DOHH2 (cell line): ENCODE data around the gene POLRMT.

ENCODE experiments used
- H3F3A ChIP-seq: fragments of 200-600 bp; sonication (generic), shearing (Covaris generic); 2 replicates; pipeline ENCODE4 v1.6.0; 2016; ENCODE audit warnings: antibody characterized with exemption, mild to moderate bottlenecking; ENCODE audit not compliant: control insufficient read depth, insufficient read depth
- H3K27ac ChIP-seq: fragments of 200-600 bp; sonication (generic); 2 replicates; pipeline ENCODE4 v1.5.1; 2014; ENCODE audit warnings: low read depth, mild to moderate bottlenecking, low read length, moderate library complexity
- H3K27me3 ChIP-seq: fragments of 200-600 bp; sonication (generic); 2 replicates; pipeline ENCODE4 v1.6.1; 2014; ENCODE audit warnings: mild to moderate bottlenecking, low read length, mixed read lengths; ENCODE audit not compliant: control insufficient read depth
- H3K36me3 ChIP-seq: fragments of 200-600 bp; sonication (generic); 2 replicates; pipeline ENCODE4 v1.6.1; 2014; ENCODE audit warnings: mild to moderate bottlenecking, low read length, moderate library complexity, mixed read lengths; ENCODE audit not compliant: control insufficient read depth
- H3K4me1 ChIP-seq: fragments of 200-600 bp; sonication (generic); 2 replicates; pipeline ENCODE4 v1.6.1; 2014; ENCODE audit warnings: mild to moderate bottlenecking, low read length, mixed read lengths; ENCODE audit not compliant: control insufficient read depth
- H3K4me2 ChIP-seq: fragments of 200-600 bp; sonication (generic); 2 replicates; pipeline ENCODE4 v1.6.0; 2014; ENCODE audit warnings: mild to moderate bottlenecking, low read length, moderate library complexity
- H3K4me3 ChIP-seq: fragments of 200-600 bp; sonication (generic); 2 replicates; pipeline ENCODE4 v1.5.1; 2014; ENCODE audit warnings: mild to moderate bottlenecking, low read length, mixed read lengths
- H3K79me2 ChIP-seq: fragments of 200-600 bp; sonication (generic); 2 replicates; pipeline ENCODE4 v1.6.1; 2014; ENCODE audit warnings: mild to moderate bottlenecking, low read length, mixed read lengths; ENCODE audit not compliant: control insufficient read depth
- H3K9me2 ChIP-seq: fragments of 200-600 bp; sonication (generic); replicated peaks from 2 replicates; pipeline ENCODE4 v1.6.1; 2014; ENCODE audit warnings: mild to moderate bottlenecking, low read length, mixed read lengths; ENCODE audit not compliant: control insufficient read depth
- H3K9me3 ChIP-seq: fragments of 200-600 bp; sonication (generic); 2 replicates; pipeline ENCODE4 v1.6.1; 2014; ENCODE audit warnings: antibody characterized with exemption, low read length, mixed read lengths; ENCODE audit not compliant: control insufficient read depth, insufficient read depth
- H4K20me1 ChIP-seq: fragments of 200-600 bp; sonication (generic); 2 replicates; pipeline ENCODE4 v1.6.0; 2014; ENCODE audit warnings: low read depth, mild to moderate bottlenecking, antibody characterized with exemption, low read length, moderate library complexity; ENCODE audit not compliant: control insufficient read depth, insufficient read depth
- EZH2phosphoT487 ChIP-seq: fragments of 200-600 bp; sonication (generic); IDR thresholded peaks from 2 replicates; pipeline ENCODE4 v1.6.1; 2017; ENCODE audit warnings: borderline replicate concordance, mild to moderate bottlenecking, antibody characterized with exemption, low read length, moderate library complexity, mixed read lengths
- TF ChIP-seq, protein P1 (sequence below): fragments of 200-600 bp; sonication (generic); IDR thresholded peaks from one replicate; pipeline ENCODE4 v1.5.1; 2014; ENCODE audit warnings: antibody characterized with exemption, mild to moderate bottlenecking, low read depth, low read length; ENCODE audit not compliant: poor library complexity, severe bottlenecking

Gene POLRMT

DNA sequence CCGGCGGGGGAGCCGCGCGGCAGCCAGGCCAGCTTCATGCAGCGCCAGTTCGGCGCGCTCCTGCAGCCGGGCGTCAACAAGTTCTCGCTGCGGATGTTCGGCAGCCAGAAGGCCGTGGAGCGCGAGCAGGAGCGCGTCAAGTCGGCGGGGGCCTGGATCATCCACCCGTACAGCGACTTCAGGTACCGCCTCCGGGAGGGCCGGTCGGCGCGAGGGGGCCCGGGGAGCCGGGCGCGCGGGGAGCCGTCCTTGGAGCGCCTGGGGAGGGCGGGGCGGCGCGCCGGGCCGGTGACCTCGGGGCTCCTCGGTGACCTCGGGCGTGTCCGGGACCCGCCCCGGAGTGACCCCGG is 43.0 kb downstream of the POLRMT start:
- Histone ChIP-seq H3K4me3 (no peak overlapping the region), H4K20me1 (0 out of 2 replicates have a peak, but pooled peaks cover 3% of the 10 kb centered on the region), H3K9me3 (no peaks in the 10 kb centered on the region), H3F3A (no peaks in the 10 kb centered on the region), H3K4me1 (peaks cover 11% of the 10 kb centered on the region), H3K36me3 (no peaks in the 10 kb centered on the region), H3K27me3 (peaks cover 18% of the 10 kb centered on the region), H3K9me2 (no peaks in the 10 kb centered on the region), H3K79me2 (no peaks in the 10 kb centered on the region), H3K27ac (no peak overlapping the region), H3K4me2 (no peak overlapping the region)
- TF ChIP-seq, protein P1, sequence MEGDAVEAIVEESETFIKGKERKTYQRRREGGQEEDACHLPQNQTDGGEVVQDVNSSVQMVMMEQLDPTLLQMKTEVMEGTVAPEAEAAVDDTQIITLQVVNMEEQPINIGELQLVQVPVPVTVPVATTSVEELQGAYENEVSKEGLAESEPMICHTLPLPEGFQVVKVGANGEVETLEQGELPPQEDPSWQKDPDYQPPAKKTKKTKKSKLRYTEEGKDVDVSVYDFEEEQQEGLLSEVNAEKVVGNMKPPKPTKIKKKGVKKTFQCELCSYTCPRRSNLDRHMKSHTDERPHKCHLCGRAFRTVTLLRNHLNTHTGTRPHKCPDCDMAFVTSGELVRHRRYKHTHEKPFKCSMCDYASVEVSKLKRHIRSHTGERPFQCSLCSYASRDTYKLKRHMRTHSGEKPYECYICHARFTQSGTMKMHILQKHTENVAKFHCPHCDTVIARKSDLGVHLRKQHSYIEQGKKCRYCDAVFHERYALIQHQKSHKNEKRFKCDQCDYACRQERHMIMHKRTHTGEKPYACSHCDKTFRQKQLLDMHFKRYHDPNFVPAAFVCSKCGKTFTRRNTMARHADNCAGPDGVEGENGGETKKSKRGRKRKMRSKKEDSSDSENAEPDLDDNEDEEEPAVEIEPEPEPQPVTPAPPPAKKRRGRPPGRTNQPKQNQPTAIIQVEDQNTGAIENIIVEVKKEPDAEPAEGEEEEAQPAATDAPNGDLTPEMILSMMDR, result no peak
- TF ChIP-seq EZH2phosphoT487, result peak; percentile 72; the same call in 1 of the 2 replicates

DNA sequence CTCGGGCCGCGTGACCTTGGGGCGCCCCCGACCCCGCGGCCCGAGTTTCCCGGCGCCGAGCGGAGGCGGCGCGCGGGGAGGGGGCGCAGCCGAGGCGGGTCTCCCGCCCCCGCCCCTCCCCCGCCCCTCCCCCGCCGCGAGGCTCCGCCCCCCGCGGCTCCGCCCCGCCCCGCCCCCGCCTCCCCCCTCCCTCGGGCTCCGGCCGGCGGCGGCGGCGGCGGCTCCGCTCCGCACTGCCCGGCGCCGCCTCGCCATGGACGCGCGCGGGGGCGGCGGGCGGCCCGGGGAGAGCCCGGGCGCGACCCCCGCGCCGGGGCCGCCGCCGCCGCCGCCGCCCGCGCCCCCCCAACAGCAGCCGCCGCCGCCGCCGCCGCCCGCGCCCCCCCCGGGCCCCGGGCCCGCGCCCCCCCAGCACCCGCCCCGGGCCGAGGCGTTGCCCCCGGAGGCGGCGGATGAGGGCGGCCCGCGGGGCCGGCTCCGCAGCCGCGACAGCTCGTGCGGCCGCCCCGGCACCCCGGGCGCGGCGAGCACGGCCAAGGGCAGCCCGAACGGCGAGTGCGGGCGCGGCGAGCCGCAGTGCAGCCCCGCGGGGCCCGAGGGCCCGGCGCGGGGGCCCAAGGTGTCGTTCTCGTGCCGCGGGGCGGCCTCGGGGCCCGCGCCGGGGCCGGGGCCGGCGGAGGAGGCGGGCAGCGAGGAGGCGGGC is 43.5 kb downstream of the POLRMT start, which contains the start of gene HCN2:
HCN2 (plus strand) TSS at position 189 of the 703 bp plus-strand sequence; CDS start at position 254, 65 bp downstream.
- H3K4me3 ChIP-seq, result no peak within 1 kb of the TSS
- no peak within 1 kb of the TSS for H3K4me2 ChIP-seq
- no peaks in the 10 kb centered on the region for H3K36me3 ChIP-seq
- TF ChIP-seq, protein P1, result no peak
- TF ChIP-seq EZH2phosphoT487, result no peak
- no peaks in the 10 kb centered on the region for H3K9me3 ChIP-seq
- peaks cover 4% of the 10 kb centered on the region; the same call in 1 of the 2 replicates for H4K20me1 ChIP-seq
- no peaks in the 10 kb centered on the region for H3K79me2 ChIP-seq
- H3K9me2 ChIP-seq, result no peaks in the 10 kb centered on the region
- H3K4me1 ChIP-seq, result peaks cover 11% of the 10 kb centered on the region
- H3K27ac ChIP-seq, result no peak within 1 kb of the TSS
- peaks cover 18% of the 10 kb centered on the region for H3K27me3 ChIP-seq
- H3F3A ChIP-seq, result no peaks in the 10 kb centered on the region

DNA sequence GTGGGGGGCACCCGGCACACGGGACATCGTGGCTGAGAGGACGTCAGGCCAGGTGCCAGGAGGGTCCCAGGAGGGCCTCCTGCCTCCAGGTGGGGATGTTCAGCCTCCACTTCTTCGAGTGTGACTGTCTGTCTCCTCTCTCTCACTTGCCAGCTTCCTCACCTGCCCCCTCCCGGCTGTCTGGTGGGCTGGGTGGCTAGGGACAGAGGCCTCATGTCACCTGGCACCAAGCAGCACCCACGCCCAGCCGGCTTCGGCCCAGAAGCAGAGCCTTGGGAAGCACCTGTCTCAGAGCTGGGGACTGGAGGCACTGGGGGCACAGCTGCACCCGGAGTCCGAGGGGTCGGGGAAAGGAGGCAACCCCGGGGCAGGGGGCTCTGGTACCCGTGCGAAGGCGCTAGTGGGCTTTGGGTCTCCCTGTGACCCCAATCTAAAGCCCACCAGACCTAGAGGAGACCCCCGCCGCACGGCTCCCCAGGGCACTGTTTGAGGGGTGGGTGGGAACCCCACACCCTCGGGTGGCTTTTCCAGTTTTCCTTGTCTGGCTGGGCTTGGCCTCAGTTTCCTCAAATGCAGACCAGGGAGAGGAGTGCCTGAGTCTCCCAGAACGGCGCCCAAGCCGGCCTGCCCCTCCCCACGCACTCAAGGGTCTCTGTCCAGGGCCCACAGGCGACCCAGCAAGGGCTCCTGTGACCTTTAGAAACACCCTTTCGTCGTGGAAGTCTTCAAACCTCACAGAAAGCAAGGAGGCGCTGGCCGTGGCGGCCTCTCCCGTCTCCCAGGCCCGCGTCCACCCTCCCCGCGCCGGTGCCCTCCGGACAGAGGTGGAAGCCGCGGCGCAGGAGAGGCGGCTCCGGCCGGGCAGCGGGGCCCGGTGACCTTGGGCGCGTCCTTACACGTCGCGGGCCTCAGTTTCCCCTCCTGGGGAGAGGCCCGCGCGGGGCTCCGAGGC is 44.3 kb downstream of the POLRMT start:
- no peaks in the 10 kb centered on the region for H3K36me3 ChIP-seq
- peaks cover 11% of the 10 kb centered on the region for H3K4me1 ChIP-seq
- H3K27ac ChIP-seq, result no peak overlapping the region
- peak overlapping the region; percentile 1; the same call in 1 of the 2 replicates for H3K4me2 ChIP-seq
- no peaks in the 10 kb centered on the region for H3F3A ChIP-seq
- H4K20me1 ChIP-seq, result peaks cover 9% of the 10 kb centered on the region; the same call in 1 of the 2 replicates
- no peak overlapping the region for H3K4me3 ChIP-seq
- TF ChIP-seq, protein P1, result no peak
- no peak for TF ChIP-seq EZH2phosphoT487
- no peaks in the 10 kb centered on the region for H3K9me2 ChIP-seq
- H3K27me3 ChIP-seq, result peaks cover 18% of the 10 kb centered on the region
- no peaks in the 10 kb centered on the region for H3K79me2 ChIP-seq
- no peaks in the 10 kb centered on the region for H3K9me3 ChIP-seq
